HG03039 (cell line): ENCODE results near the gene AHDC1.
"Not testable (repeated sequence)": the region's sequence is repeated elsewhere in the genome, so short reads cannot be mapped to it uniquely, and the experiment has no call there.

Source experiments
- ATAC-seq: cut with Tn5 transposase; IDR thresholded peaks from one replicate; pipeline ENCODE4 v1.9.1; 2021; ENCODE audit warnings: mild to moderate bottlenecking, moderate library complexity; ENCODE audit not compliant: unreplicated experiment

AHDC1 gene

DNA sequence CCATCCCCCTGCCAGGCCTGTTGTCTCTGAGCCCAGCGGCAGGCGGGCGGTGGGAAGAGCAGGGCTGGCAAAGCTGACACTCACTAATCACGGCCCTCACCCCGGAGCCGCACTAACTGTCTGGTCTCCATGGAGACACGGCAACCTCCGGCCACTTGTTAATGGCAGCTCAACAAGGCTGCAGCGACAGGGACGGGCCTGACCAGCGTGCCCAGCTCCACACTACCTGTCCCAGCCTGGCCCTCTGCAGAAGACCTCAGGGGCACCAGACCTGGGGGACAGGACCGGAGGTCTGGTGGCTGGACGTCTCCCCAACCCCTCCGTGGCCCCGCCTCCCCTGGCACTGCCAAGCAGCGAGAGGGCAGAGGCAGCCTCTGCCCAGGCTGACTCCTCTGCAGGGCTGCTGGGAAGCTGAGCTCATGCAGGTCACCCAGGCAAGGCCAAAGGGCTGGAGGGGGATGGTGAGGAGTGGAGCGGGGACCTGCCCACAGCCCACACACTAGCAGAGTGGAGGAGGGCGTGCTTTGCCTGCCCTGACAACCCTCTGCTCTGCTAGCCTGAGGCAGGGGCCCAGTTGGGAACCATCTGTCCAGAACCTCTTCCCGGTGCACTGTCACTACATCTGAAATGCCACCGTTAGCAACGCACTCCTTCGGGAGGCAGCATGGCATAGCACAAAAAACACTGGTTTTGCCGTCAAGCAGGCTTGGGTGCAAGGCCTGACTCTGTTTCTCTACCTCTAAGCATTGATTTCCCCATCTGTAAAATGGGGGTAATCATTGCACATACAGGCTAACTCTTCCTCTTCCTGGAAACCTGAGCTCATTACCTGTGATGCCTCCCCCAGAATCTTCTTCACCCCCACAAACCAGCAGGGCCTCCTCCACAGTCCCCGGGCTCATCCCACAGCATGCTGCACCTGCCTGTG, 84.3 kb downstream of the AHDC1 start:
- ATAC-seq, result no peak

DNA sequence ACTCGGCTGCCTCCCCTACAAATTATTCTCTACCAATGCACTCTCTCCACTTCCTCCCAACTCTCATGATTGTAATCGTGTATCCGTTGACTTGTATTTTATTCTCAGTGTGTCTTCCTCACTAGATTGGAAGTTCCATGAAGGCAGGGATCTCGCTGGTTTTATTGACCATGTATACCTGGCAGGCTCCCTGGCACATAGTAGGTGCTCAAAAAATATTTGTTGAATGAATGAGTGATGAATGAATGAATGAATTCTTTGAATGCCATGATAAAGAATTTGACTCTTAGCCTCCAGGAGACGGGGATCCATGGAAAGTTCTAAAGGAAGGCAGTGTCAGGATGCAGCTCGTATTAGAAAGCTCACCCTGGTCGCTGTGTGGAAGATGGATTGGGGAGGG, 85.1 kb downstream of the AHDC1 start:
- no peak for ATAC-seq

- ATAC-seq, result no peak
Measured at GRCh38 chr1:27517907-27518718, 85.8 kb downstream of the AHDC1 start.

DNA sequence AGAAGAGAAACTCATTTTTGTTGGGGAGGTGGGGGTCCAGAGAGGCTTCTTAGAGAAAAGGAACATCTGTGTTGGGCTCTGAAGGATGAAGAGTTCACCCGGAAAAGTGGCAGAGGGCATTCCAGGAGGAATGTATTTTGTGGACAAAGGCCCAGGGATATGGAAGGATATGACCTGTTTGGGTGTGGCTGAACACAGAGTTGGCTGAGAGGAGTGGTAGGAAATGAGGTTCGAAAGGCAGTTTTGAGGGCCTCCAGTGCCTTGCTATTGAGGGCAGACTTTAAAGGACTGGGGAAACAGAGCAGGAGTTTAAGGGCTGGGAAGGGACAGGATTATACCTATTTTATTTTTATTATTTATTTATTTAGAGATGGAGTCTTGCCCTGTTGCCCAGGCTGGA, 86.6 kb downstream of the AHDC1 start:
- no peak for ATAC-seq

DNA sequence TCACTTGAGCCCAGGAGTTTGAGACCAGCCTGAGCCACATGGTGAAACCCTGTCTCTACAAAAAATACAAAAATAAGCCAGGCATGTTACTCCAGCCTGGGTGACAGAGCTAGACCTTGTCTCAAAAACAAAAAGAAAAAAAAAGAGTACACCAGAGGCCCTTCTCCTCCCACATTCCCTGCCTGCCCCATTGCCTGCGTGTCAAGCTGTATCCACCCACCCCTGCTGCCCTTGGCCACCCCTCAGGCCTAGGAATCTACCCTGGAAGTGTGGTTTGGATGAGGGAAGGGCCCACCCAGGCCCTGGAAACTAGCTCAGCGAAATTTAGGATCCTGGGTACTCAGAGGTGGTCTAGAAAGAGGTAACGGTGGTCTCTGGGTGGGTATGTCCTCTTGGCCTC, 88.3 kb downstream of the AHDC1 start:
- ATAC-seq, result no peak

DNA sequence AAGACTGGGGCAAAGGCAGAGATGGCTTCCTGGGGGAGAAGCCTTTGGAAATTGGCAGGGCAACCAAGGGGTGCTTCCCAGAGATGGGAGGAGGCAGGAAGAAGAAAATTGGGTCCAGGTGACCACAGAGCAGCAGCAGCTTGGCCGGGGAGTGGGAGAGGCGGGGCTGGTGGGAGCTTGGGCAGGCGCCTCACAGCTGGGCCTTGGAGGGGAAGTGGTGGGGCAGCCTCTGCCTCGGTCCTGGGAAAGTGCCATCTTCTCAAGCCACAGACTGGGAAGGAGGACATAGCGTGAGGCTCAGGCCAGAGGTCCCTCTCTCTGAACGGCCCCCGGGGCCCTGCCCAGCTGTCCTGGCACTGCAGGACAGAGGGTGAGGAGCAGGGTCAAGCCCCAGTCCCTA, 90.0 kb downstream of the AHDC1 start:
- no peak for ATAC-seq

DNA sequence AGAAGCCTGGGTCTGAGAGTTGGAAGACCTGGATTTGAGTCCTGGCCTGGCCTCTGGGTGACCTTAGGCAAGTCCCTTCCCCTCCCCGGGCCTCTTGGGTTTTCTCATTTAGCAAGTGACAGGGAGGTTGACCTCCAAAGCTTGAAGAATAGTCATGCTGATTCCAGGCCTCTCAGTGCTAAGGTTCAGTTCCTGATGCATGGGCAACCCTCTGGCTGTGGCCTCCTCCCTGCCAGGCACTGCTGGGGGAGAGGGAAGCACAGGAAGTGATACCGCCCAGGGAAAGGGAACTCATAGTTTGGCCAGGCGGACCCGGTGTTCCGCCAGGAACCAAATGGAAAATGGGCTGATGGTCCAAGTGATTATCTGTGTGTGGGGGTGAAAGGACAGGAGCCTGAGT, 90.4 kb downstream of the AHDC1 start:
- ATAC-seq, result no peak

- no peak for ATAC-seq
Measured at GRCh38 chr1:27509127-27510080, 94.5 kb downstream of the AHDC1 start.

- ATAC-seq, result no peak
Measured at GRCh38 chr1:27507960-27508665, 95.8 kb downstream of the AHDC1 start.

- no peak for ATAC-seq
Measured at GRCh38 chr1:27506703-27507102, 97.2 kb downstream of the AHDC1 start.

DNA sequence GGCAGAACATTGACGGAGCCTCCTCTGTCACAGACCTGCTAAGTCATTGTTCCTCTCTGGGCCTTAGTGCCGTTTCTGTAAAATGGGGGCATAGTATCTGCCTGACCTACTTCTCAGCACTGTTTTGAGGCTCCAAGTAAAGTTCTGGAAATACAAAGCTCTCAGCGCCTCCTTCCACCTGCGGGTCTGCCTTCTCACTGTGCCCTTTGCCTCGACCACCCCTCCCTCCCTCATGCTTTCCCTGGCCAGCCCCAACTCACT, 98.6 kb downstream of the AHDC1 start:
- ATAC-seq, result no peak

- ATAC-seq, result no peak
Measured at GRCh38 chr1:27504588-27505419, 99.1 kb downstream of the AHDC1 start.

- ATAC-seq, result no peak
Measured at GRCh38 chr1:27503844-27504587, 99.9 kb downstream of the AHDC1 start.

GRCh38 chr1:27503033-27503432, 100.9 kb downstream of the AHDC1 start:
- ATAC-seq, result no peak

- ATAC-seq, result not testable (repeated sequence)
Measured at GRCh38 chr1:27501159-27501558, 102.8 kb downstream of the AHDC1 start.

GRCh38 chr1:27499142-27499541, 104.8 kb downstream of the AHDC1 start:
- no peak for ATAC-seq

DNA sequence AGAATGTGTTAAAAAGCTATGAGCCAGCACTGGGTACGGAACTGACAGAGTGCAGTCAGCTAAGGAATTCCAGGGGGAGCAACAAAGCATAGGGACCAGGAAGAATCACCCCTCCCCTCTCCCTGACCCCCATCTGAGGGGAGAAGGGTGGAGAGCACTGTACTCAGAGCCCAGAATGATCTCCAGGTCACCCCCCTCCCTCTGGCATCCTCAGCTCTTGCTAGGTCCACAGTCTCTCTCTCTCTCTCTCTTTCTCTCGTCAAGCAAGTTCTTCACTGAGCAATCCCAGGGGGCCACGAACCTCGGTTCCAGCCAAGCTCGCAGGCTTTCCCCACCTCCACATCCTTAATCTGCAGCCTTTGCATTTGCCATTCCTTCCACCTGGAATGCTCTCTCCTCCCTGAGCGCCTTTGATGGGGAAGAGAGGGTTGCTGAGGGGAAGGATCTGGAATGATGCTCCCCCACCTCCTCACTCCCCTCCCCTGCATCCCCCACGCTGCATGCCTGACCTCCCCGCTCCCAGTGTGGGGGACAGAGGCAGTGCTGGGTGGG, 107.3 kb downstream of the AHDC1 start:
- no peak for ATAC-seq

GRCh38 chr1:27492796-27493195, 111.1 kb downstream of the AHDC1 start:
- no peak for ATAC-seq
